Progenitor cell of endocrine pancreas (in vitro differentiated cells): Measurements from ENCODE around the gene DHDH. TPM values are rescaled to one million over a fixed set of nuclear protein-coding genes. Genes with fewer than 3 reads are reported as not detected.
A peak's percentile ranks its signal among the peaks of the same experiment; 100 is the strongest.
"Not testable (repeated sequence)": the region's sequence is repeated elsewhere in the genome, so short reads cannot be mapped to it uniquely, and the experiment has no call there.

Experiments
- DNase-seq: peaks from one replicate; pipeline ENCODE4 v3.0.0; 2021; ENCODE audit warnings: low spot score; ENCODE audit not compliant: unreplicated experiment
- H3K27ac Mint-ChIP-seq: 2 replicates; pipeline ENCODE4 v1.8.0; 2021; ENCODE audit warnings: mild to moderate bottlenecking, moderate library complexity, mixed read lengths
- H3K27me3 Mint-ChIP-seq: 2 replicates; pipeline ENCODE4 v1.8.0; 2021; ENCODE audit warnings: mixed read lengths
- H3K36me3 Mint-ChIP-seq: 2 replicates; pipeline ENCODE4 v1.8.0; 2022; ENCODE audit warnings: mixed read lengths; ENCODE audit not compliant: insufficient read depth
- H3K4me1 Mint-ChIP-seq: 2 replicates; pipeline ENCODE4 v1.8.0; 2021; ENCODE audit warnings: low read depth, mixed read lengths
- H3K4me3 Mint-ChIP-seq: 2 replicates; pipeline ENCODE4 v1.8.0; 2021; ENCODE audit warnings: low read depth, mild to moderate bottlenecking, moderate library complexity, mixed read lengths
- H3K9me3 Mint-ChIP-seq: 2 replicates; pipeline ENCODE4 v1.8.0; 2021; ENCODE audit warnings: low read depth, mixed read lengths
- total RNA-seq: library from RNA; stranded (reverse); gene quantifications from 2 replicates; pipeline ENCODE4 v1.2.1, GENCODE V29; 2021
- TF ChIP-seq, protein P1 (sequence below): fragments of 200-600 bp; sonication (generic); IDR thresholded peaks from one replicate; pipeline ENCODE4 v1.5.0; 2021; ENCODE audit warnings: antibody characterized with exemption, mild to moderate bottlenecking; ENCODE audit not compliant: unreplicated experiment

DHDH gene
- total RNA-seq, 1 donor from 2014 or later = 1.8 TPM

DNA sequence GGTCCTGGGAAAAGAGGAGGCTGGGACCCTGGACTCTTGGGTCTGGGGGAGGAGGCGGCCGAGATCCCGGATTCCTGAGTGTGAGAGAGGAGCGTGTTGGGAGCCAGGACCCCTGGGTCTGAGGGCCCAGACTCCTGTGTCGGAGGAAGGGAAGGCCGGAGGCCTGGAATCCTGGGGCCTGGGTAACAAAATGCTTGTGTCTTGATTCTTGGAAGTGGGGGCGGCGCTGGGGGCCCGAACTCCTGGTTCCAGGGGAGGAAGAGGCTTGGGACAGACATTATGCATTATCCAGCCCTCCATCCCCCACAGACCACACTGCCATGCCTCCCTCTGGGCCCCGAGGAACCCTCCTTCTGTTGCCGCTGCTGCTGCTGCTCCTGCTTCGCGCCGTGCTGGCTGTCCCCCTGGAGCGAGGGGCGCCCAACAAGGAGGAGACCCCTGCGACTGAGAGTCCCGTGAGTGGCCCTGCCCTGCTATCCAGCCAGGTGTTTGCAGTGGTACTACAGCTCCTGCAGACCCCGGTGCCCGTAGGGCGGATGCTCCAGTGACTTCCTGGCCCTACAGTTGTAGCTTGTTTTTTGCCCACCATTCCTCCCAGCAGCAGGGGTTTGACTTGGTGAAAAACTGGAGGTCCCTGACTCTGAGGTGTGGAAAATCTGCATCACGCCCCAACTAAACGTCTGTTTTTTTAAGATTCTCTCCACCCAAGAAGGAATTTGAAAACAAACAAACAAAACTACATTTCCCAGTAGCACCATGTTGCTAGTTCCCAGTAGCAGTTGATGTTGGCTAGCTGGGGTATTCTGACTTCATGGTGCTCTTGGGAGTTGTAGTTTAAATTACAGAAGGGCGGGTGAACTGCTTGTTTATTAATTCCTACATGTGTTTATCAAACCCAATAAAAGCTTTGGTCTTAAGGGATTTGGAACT, 32.8 kb upstream of the DHDH start:
- H3K27me3 Mint-ChIP-seq = no peaks in the 10 kb centered on the region
- DNase-seq = no peak
- H3K4me1 Mint-ChIP-seq = peaks cover 13% of the 10 kb centered on the region
- TF ChIP-seq, protein P1, sequence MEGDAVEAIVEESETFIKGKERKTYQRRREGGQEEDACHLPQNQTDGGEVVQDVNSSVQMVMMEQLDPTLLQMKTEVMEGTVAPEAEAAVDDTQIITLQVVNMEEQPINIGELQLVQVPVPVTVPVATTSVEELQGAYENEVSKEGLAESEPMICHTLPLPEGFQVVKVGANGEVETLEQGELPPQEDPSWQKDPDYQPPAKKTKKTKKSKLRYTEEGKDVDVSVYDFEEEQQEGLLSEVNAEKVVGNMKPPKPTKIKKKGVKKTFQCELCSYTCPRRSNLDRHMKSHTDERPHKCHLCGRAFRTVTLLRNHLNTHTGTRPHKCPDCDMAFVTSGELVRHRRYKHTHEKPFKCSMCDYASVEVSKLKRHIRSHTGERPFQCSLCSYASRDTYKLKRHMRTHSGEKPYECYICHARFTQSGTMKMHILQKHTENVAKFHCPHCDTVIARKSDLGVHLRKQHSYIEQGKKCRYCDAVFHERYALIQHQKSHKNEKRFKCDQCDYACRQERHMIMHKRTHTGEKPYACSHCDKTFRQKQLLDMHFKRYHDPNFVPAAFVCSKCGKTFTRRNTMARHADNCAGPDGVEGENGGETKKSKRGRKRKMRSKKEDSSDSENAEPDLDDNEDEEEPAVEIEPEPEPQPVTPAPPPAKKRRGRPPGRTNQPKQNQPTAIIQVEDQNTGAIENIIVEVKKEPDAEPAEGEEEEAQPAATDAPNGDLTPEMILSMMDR = no peak
- peak overlapping the region; percentile 98 for H3K27ac Mint-ChIP-seq
- H3K9me3 Mint-ChIP-seq = no peaks in the 10 kb centered on the region
- peak overlapping the region; percentile 97 for H3K4me3 Mint-ChIP-seq
- H3K36me3 Mint-ChIP-seq = peaks cover 10% of the 10 kb centered on the region

- H3K27me3 Mint-ChIP-seq, H3K4me3 Mint-ChIP-seq, DNase-seq, H3K27ac Mint-ChIP-seq, H3K9me3 Mint-ChIP-seq: not testable (repeated sequence)
- peaks cover 16% of the 10 kb centered on the region for H3K36me3 Mint-ChIP-seq
- H3K4me1 Mint-ChIP-seq = peaks cover 13% of the 10 kb centered on the region
Measured at GRCh38 chr19:48902291-48902690, 31.2 kb upstream of the DHDH start.

DNA sequence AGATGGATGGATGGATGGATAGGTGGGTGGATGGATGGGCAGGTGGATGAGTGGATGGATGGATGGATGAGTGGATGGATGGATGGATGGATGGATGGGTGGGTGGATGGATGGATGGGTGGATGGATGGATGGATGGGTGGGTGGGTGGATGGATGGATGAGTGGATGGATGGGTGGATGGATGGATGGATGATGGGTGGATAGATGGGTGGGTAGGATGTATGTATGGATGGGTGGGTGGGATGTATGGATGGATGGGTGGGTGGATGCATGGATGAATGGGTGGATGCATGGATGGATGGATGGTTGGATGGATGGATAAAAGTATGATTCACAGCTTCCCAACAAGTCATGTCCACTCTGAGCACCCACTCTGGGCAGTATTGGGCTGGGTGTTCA, 29.7 kb upstream of the DHDH start:
- peaks cover 13% of the 10 kb centered on the region for H3K4me1 Mint-ChIP-seq
- H3K27ac Mint-ChIP-seq, H3K9me3 Mint-ChIP-seq, DNase-seq, H3K4me3 Mint-ChIP-seq, H3K27me3 Mint-ChIP-seq: not testable (repeated sequence)
- H3K36me3 Mint-ChIP-seq = peaks cover 18% of the 10 kb centered on the region

- H3K4me3 Mint-ChIP-seq = no peak overlapping the region
- DNase-seq = no peak
- H3K36me3 Mint-ChIP-seq = peaks cover 22% of the 10 kb centered on the region
- H3K27me3 Mint-ChIP-seq = no peaks in the 10 kb centered on the region
- no peak overlapping the region for H3K27ac Mint-ChIP-seq
- H3K9me3 Mint-ChIP-seq = no peaks in the 10 kb centered on the region
- H3K4me1 Mint-ChIP-seq = peaks cover 5% of the 10 kb centered on the region
- TF ChIP-seq, protein P1 = no peak
Measured at GRCh38 chr19:48905664-48906063, 27.8 kb upstream of the DHDH start.

DNA sequence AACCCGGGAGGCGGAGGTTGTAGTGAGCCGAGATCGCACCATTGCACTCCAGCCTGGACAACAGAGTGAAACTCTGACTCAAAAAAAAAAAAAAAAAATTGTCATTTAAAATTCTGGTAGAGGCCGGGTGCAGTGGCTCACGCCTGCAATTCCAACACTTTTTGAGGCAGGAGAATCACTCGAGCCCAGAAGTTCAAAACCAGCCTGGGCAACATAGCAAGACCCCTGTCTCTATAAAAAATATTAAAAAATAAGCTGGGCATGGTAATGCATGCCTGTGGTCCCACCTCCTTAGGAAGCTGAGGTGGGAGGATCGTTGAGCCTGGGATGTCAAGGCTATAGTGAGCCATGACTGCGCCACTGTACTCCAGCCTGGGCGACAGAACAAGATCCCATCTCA, 27.2 kb upstream of the DHDH start:
- Mint-ChIP-seq H3K27me3 (no peaks in the 10 kb centered on the region), H3K4me3 (no peak overlapping the region), H3K4me1 (no peaks in the 10 kb centered on the region), H3K27ac (no peak overlapping the region), H3K36me3 (peaks cover 27% of the 10 kb centered on the region), H3K9me3 (no peaks in the 10 kb centered on the region)
- TF ChIP-seq, protein P1 = no peak
- DNase-seq = no peak

- H3K27me3 Mint-ChIP-seq = no peaks in the 10 kb centered on the region
- no peaks in the 10 kb centered on the region for H3K9me3 Mint-ChIP-seq
- no peak overlapping the region for H3K4me3 Mint-ChIP-seq
- H3K27ac Mint-ChIP-seq = no peak overlapping the region
- no peaks in the 10 kb centered on the region for H3K4me1 Mint-ChIP-seq
- H3K36me3 Mint-ChIP-seq = peaks cover 28% of the 10 kb centered on the region
- no peak for DNase-seq
- TF ChIP-seq, protein P1 = no peak
Measured at GRCh38 chr19:48907671-48908070, 25.8 kb upstream of the DHDH start.

DNA sequence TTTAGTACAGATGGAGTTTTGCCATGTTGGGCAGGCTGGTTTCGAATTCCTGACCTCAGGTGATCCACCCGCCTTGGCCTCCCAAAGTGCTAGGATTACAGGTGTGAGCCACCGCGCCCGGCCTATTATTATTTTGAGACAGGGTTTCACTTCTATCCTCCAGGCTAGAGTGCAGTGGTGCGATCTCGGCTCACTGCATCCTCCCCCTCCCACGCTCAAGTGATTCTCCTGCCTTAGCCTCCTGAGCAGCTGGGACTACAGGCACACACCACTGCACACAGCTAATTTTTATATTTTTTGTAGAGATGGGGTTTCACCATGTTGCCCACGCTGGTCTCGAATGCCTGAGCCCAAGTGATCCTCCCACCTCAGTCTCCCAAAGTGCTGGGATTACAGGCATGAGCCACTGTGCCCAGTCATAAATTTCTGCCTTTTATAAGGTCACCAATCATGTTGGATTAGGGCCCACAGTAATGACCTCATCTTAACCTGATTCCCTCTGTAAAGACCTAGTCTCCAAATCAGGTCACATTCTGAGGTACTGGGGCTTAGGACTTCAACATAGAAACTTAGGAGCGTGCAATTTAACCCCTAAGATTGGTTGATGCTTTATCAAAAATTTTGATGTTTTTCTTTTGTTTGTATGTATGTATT, 23.9 kb upstream of the DHDH start:
- H3K36me3 Mint-ChIP-seq = peaks cover 39% of the 10 kb centered on the region
- H3K27me3 Mint-ChIP-seq, H3K27ac Mint-ChIP-seq, H3K4me3 Mint-ChIP-seq, H3K9me3 Mint-ChIP-seq, H3K4me1 Mint-ChIP-seq, DNase-seq: not testable (repeated sequence)
